PC-9 (cell line): Measurements from ENCODE around the gene WIPI1. TPM values are rescaled to one million over a fixed set of nuclear protein-coding genes. Genes with fewer than 3 reads are reported as not detected.

Source experiments
- BruUV-seq: library from RNA; stranded (reverse); fragments of 400-500 nt; replicated peaks from 2 replicates; lab custom pipeline; 2021; lab: Mats Ljungman, UMichigan
- CTCF ChIA-PET: fragments of 300-600 bp; sonication (Branson Sonifier 250); formaldehyde crosslinking; loops from one replicate; lab custom pipeline; 2022; ENCODE audit warnings: antibody characterized with exemption; lab: Charles Lee
- POLR2A ChIA-PET: fragments of 300-600 bp; sonication (Branson Sonifier 250); formaldehyde crosslinking; loops from one replicate; lab custom pipeline; 2022; ENCODE audit warnings: antibody characterized with exemption; ENCODE audit not compliant: unreplicated experiment; lab: Charles Lee
- DNase-seq, 2 experiments: peaks; one replicate each; pipeline versions ENCODE4 v3.0.0 to v3.0.0-alpha.2; 2015 to 2022; ENCODE audit warnings: mixed read lengths in 1 of 2
- H2AFZ ChIP-seq: fragments of 200-600 bp; sonication (generic); 2 replicates; pipeline ENCODE4 v1.8.1; 2017; ENCODE audit warnings: antibody characterized with exemption
- H3F3A ChIP-seq: fragments of 200-600 bp; sonication (generic); 2 replicates; pipeline ENCODE4 v1.8.1; 2017; ENCODE audit warnings: antibody characterized with exemption, mild to moderate bottlenecking, low read depth; ENCODE audit not compliant: insufficient read depth
- H3K27ac ChIP-seq: fragments of 200-600 bp; sonication (generic); 2 replicates; pipeline ENCODE4 v1.6.1; 2016; ENCODE audit warnings: mixed run types
- H3K27me3 ChIP-seq: fragments of 200-600 bp; sonication (generic); 2 replicates; pipeline ENCODE4 v1.6.1; 2016; ENCODE audit warnings: low read depth, mixed run types; ENCODE audit not compliant: insufficient read depth
- H3K36me3 ChIP-seq: fragments of 200-600 bp; sonication (generic); 2 replicates; pipeline ENCODE4 v1.6.1; 2016; ENCODE audit warnings: low read depth, mixed run types
- H3K4me1 ChIP-seq: fragments of 200-600 bp; sonication (generic); replicated peaks from 2 replicates; pipeline ENCODE4 v1.6.1; 2016; ENCODE audit warnings: mixed run types; ENCODE audit not compliant: insufficient read depth
- H3K4me2 ChIP-seq: fragments of 200-600 bp; sonication (generic); 2 replicates; pipeline ENCODE4 v1.6.1; 2017; ENCODE audit warnings: mixed run types
- H3K4me3 ChIP-seq: fragments of 200-600 bp; sonication (generic); 2 replicates; pipeline ENCODE4 v1.6.1; 2016; ENCODE audit warnings: mixed run types
- H3K79me2 ChIP-seq: fragments of 200-600 bp; sonication (generic); 2 replicates; pipeline ENCODE4 v1.6.1; 2017; ENCODE audit warnings: low read depth, mixed run types
- H3K9me2 ChIP-seq: fragments of 200-600 bp; sonication (generic); 2 replicates; pipeline ENCODE4 v1.8.1; 2017; ENCODE audit warnings: mild to moderate bottlenecking; ENCODE audit not compliant: insufficient read depth
- H3K9me3 ChIP-seq: fragments of 200-600 bp; sonication (generic); 2 replicates; pipeline ENCODE4 v1.8.1; 2016; ENCODE audit warnings: low read depth; ENCODE audit not compliant: insufficient read depth
- H4K20me1 ChIP-seq: fragments of 200-600 bp; sonication (generic); 2 replicates; pipeline ENCODE4 v1.8.1; 2017; ENCODE audit not compliant: insufficient read depth
- EZH2 ChIP-seq: fragments of 200-600 bp; sonication (generic); IDR thresholded peaks from 2 replicates; pipeline ENCODE4 v1.8.0; 2017; ENCODE audit warnings: antibody characterized with exemption, low read depth
- intact Hi-C: fragments of 100-400 bp; cut with micrococcal nuclease; formaldehyde crosslinking; loops from one replicate; pipeline ENCODE4 v1.10.0; 2022; ENCODE audit not compliant: unreplicated experiment
- total RNA-seq: library from RNA; stranded (reverse); gene quantifications from 2 replicates; pipeline ENCODE4 v1.2.3, GENCODE V29; 2021
- TF ChIP-seq, protein P1 (sequence below): fragments of 200-600 bp; sonication (generic); conservative IDR thresholded peaks from 2 replicates; pipeline ENCODE4 v1.6.1; 2017; ENCODE audit warnings: mixed run types, antibody characterized with exemption, mild to moderate bottlenecking, moderate library complexity

The WIPI1 gene
- total RNA-seq, 1 experiment from 2014 or later, result 11.2 TPM

DNA sequence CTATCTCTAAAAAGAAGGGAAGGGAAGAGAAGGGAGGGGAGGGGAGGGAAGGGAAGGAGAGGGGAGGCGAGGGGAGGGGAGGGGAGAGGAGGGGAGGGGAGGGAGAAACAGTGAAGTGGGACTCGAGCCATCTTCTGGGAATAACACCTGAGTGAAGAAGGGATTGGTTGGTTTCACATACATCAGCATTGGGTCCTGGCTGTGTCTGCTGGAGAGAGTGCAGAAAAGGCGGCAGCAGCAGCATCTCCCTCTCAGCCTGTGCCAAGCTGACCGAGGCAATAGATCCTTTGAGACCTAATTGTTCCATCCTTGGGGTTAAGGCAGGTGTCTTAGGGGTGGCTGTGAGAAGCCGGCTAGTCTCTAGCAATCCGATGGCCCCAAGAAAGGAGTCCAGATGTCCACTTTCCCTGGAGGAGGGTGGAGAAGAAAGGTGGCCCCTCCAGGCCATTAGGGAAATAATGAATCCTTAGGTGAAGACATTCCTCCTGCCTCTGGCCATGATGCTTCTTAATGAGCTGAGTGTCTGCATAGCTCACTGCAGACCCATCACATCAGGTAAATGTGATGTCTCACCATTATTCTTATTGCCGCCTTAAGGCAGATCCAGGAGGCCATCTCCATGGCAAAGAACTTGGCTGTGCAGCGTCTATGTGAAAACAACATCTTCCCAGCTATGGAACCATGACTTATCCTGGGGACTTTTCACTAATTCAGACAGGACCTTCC, 71.6 kb downstream of the WIPI1 start:
- Histone ChIP-seq H3K27me3 (no peaks in the 10 kb centered on the region), H3K4me3 (no peak overlapping the region), H3K9me3 (no peaks in the 10 kb centered on the region), H3K36me3 (no peaks in the 10 kb centered on the region), H3K27ac (no peak overlapping the region), H3K79me2 (no peaks in the 10 kb centered on the region), H3K9me2 (no peaks in the 10 kb centered on the region), H3K4me1 (peaks cover 18% of the 10 kb centered on the region), H3F3A (peaks cover 16% of the 10 kb centered on the region), H3K4me2 (no peak overlapping the region), H4K20me1 (no peaks in the 10 kb centered on the region), H2AFZ (no peak overlapping the region)
- no peak for DNase-seq
- ChIA-PET POLR2A (no interaction called here), CTCF (no interaction called here)
- intact Hi-C loops, result no loop called here
- BruUV-seq, result no TSS peak
- no peak for TF ChIP-seq EZH2
- TF ChIP-seq, protein P1, sequence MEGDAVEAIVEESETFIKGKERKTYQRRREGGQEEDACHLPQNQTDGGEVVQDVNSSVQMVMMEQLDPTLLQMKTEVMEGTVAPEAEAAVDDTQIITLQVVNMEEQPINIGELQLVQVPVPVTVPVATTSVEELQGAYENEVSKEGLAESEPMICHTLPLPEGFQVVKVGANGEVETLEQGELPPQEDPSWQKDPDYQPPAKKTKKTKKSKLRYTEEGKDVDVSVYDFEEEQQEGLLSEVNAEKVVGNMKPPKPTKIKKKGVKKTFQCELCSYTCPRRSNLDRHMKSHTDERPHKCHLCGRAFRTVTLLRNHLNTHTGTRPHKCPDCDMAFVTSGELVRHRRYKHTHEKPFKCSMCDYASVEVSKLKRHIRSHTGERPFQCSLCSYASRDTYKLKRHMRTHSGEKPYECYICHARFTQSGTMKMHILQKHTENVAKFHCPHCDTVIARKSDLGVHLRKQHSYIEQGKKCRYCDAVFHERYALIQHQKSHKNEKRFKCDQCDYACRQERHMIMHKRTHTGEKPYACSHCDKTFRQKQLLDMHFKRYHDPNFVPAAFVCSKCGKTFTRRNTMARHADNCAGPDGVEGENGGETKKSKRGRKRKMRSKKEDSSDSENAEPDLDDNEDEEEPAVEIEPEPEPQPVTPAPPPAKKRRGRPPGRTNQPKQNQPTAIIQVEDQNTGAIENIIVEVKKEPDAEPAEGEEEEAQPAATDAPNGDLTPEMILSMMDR, result no peak

- POLR2A ChIA-PET, result no interaction called here
These were observed 72.4 kb downstream of the WIPI1 start for GRCh38 chr17:68384941-68385340.

DNA sequence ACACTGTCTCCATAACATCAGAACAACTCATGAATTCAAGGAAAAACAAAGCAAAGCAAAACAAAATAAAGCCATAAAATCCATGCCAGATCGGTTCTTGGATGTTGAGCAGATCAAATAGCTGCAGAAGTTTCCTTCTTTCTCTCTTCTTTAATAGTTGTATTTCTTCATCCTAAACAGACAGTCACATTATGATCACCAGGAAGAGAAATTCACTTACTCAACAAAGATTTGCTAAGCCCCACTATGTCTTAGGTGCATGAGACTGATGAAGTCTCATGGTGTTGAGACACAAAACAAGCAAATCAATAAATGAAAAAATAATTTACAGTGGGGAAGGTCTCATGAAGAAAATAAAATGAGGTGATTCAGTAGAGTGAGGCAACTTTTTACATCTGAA, 72.8 kb downstream of the WIPI1 start:
- no peaks in the 10 kb centered on the region for H3K27me3 ChIP-seq
- H3K9me2 ChIP-seq, result no peaks in the 10 kb centered on the region
- H3K79me2 ChIP-seq, result no peaks in the 10 kb centered on the region
- POLR2A ChIA-PET, result no interaction called here
- no peaks in the 10 kb centered on the region for H3K9me3 ChIP-seq
- peaks cover 30% of the 10 kb centered on the region for H3K4me1 ChIP-seq
- no peaks in the 10 kb centered on the region for H3K36me3 ChIP-seq
- intact Hi-C loops, result no loop called here
- no peak for TF ChIP-seq EZH2
- TF ChIP-seq, protein P1, result no peak
- no peak for DNase-seq
- no peak overlapping the region for H2AFZ ChIP-seq
- no peak overlapping the region for H3K4me3 ChIP-seq
- H4K20me1 ChIP-seq, result no peaks in the 10 kb centered on the region
- H3K27ac ChIP-seq, result no peak overlapping the region
- BruUV-seq, result no TSS peak
- H3K4me2 ChIP-seq, result no peak overlapping the region
- H3F3A ChIP-seq, result peaks cover 27% of the 10 kb centered on the region
- CTCF ChIA-PET, result no interaction called here

More at GRCh38 chr17:68384941-68385340, 72.4 kb downstream of the WIPI1 start:
- no TSS peak for BruUV-seq
- H3K4me2 ChIP-seq, result no peak overlapping the region
- H3K79me2 ChIP-seq, result no peaks in the 10 kb centered on the region
- no peaks in the 10 kb centered on the region for H3K9me2 ChIP-seq
- peaks cover 23% of the 10 kb centered on the region for H3F3A ChIP-seq
- no peak overlapping the region for H3K4me3 ChIP-seq
- no peak for DNase-seq
- TF ChIP-seq EZH2, result no peak
- TF ChIP-seq, protein P1, result no peak
- intact Hi-C loops, result no loop called here
- H2AFZ ChIP-seq, result no peak overlapping the region
- CTCF ChIA-PET, result no interaction called here
- H3K27ac ChIP-seq, result no peak overlapping the region
- H3K4me1 ChIP-seq, result peaks cover 25% of the 10 kb centered on the region
- H4K20me1 ChIP-seq, result no peaks in the 10 kb centered on the region
- no peaks in the 10 kb centered on the region for H3K27me3 ChIP-seq
- no peaks in the 10 kb centered on the region for H3K9me3 ChIP-seq
- H3K36me3 ChIP-seq, result no peaks in the 10 kb centered on the region
